ENCODE measurements around the gene SERAC1.

Gene SERAC1

GRCh38 chr6:158143700-158144099 lies 24.4 kb downstream of the SERAC1 start:
- H3K4me3 ChIP-seq (ENCODE audit: low read length), result no peak overlapping the region
- no peak for DNase-seq (ENCODE audit: low read depth, low spot score)

- no peak for DNase-seq (ENCODE audit: low read depth, low spot score)
Observed at GRCh38 chr6:158142789-158143188, 25.3 kb downstream of the SERAC1 start.

GRCh38 chr6:158131926-158132325 lies 36.1 kb downstream of the SERAC1 start:
- no peak overlapping the region for H3K4me3 ChIP-seq (ENCODE audit: low read length)
- DNase-seq (ENCODE audit: low read depth, low spot score), result peak; percentile 54

More at GRCh38 chr6:158142789-158143188, 25.3 kb downstream of the SERAC1 start:
- no peak overlapping the region for H3K4me3 ChIP-seq (ENCODE audit: low read length)

GRCh38 chr6:158125271-158125670 lies 42.8 kb downstream of the SERAC1 start:
- no peak overlapping the region for H3K4me3 ChIP-seq (ENCODE audit: low read length)
- no peak for DNase-seq (ENCODE audit: low read depth, low spot score)

- no peak for DNase-seq (ENCODE audit: low read depth, low spot score)
- no peak overlapping the region for H3K4me3 ChIP-seq (ENCODE audit: low read length)
Observed at GRCh38 chr6:158124288-158124687, 43.8 kb downstream of the SERAC1 start.

GRCh38 chr6:158122048-158122447 lies 46.0 kb downstream of the SERAC1 start:
- no peak overlapping the region for H3K4me3 ChIP-seq (ENCODE audit: low read length)
- DNase-seq (ENCODE audit: low read depth, low spot score), result no peak

- H3K4me3 ChIP-seq (ENCODE audit: low read length), result no peak overlapping the region
- DNase-seq (ENCODE audit: low read depth, low spot score), result no peak
Observed at GRCh38 chr6:158121335-158121734, 46.7 kb downstream of the SERAC1 start.

GRCh38 chr6:158118886-158119285 lies 49.2 kb downstream of the SERAC1 start:
- no peak overlapping the region for H3K4me3 ChIP-seq (ENCODE audit: low read length)
- DNase-seq (ENCODE audit: low read depth, low spot score), result no peak

GRCh38 chr6:158115508-158115907 lies 52.6 kb downstream of the SERAC1 start:
- DNase-seq (ENCODE audit: low read depth, low spot score), result no peak
- no peak overlapping the region for H3K4me3 ChIP-seq (ENCODE audit: low read length)

GRCh38 chr6:158115102-158115501 lies 53.0 kb downstream of the SERAC1 start:
- H3K4me3 ChIP-seq (ENCODE audit: low read length), result no peak overlapping the region
- no peak for DNase-seq (ENCODE audit: low read depth, low spot score)

GRCh38 chr6:158113802-158114201 lies 54.3 kb downstream of the SERAC1 start:
- no peak overlapping the region for H3K4me3 ChIP-seq (ENCODE audit: low read length)
- no peak for DNase-seq (ENCODE audit: low read depth, low spot score)

GRCh38 chr6:158111987-158112386 lies 56.1 kb downstream of the SERAC1 start:
- no peak overlapping the region for H3K4me3 ChIP-seq (ENCODE audit: low read length)
- DNase-seq (ENCODE audit: low read depth, low spot score), result no peak

- no peak overlapping the region for H3K4me3 ChIP-seq (ENCODE audit: low read length)
- no peak for DNase-seq (ENCODE audit: low read depth, low spot score)
Observed at GRCh38 chr6:158110986-158111385, 57.1 kb downstream of the SERAC1 start.

- H3K4me3 ChIP-seq (ENCODE audit: low read length), result no peak overlapping the region
- DNase-seq (ENCODE audit: low read depth, low spot score), result no peak
Observed at GRCh38 chr6:158109748-158110147, 58.3 kb downstream of the SERAC1 start.

- no peak overlapping the region for H3K4me3 ChIP-seq (ENCODE audit: low read length)
Observed at GRCh38 chr6:158104696-158105095, 63.4 kb downstream of the SERAC1 start.

GRCh38 chr6:158103228-158103627 lies 64.8 kb downstream of the SERAC1 start:
- DNase-seq (ENCODE audit: low read depth, low spot score), result no peak
- no peak overlapping the region for H3K4me3 ChIP-seq (ENCODE audit: low read length)

More at GRCh38 chr6:158104696-158105095, 63.4 kb downstream of the SERAC1 start:
- no peak for DNase-seq (ENCODE audit: low read depth, low spot score)

GRCh38 chr6:158095671-158096070 lies 72.4 kb downstream of the SERAC1 start:
- DNase-seq (ENCODE audit: low read depth, low spot score), result no peak
- H3K4me3 ChIP-seq (ENCODE audit: low read length), result no peak overlapping the region

GRCh38 chr6:158095031-158095430 lies 73.0 kb downstream of the SERAC1 start:
- H3K4me3 ChIP-seq (ENCODE audit: low read length), result no peak overlapping the region
- no peak for DNase-seq (ENCODE audit: low read depth, low spot score)

- H3K4me3 ChIP-seq (ENCODE audit: low read length), result no peak overlapping the region
- no peak for DNase-seq (ENCODE audit: low read depth, low spot score)
Observed at GRCh38 chr6:158092806-158093205, 75.3 kb downstream of the SERAC1 start.

- DNase-seq (ENCODE audit: low read depth, low spot score), result peak; percentile 12
- H3K4me3 ChIP-seq (ENCODE audit: low read length), result peak overlapping the region; percentile 55
Observed at GRCh38 chr6:158087224-158087867, 80.7 kb downstream of the SERAC1 start.

GRCh38 chr6:158086504-158087223 lies 81.4 kb downstream of the SERAC1 start:
- DNase-seq (ENCODE audit: low read depth, low spot score), result peak; percentile 96
- H3K4me3 ChIP-seq (ENCODE audit: low read length), result peak overlapping the region; percentile 55

Data from Jurkat, Clone E6-1 (cell line).